Measurements from ENCODE around the gene ANO3. TPM values are rescaled to one million over a fixed set of nuclear protein-coding genes. Genes with fewer than 3 reads are reported as not detected.

The ANO3 gene
- polyA plus RNA-seq, 1 experiment: 0.02 TPM

- no peak for TF ChIP-seq CTCF (IDR thresholded peaks at IDR 0.05; ENCODE audit: low read depth, low read length)
Observed at GRCh38 chr11:26330262-26330661, 1.7 kb upstream of the ANO3 start.

GRCh38 chr11:26332572-26332915 lies 614 bp downstream of the ANO3 start:
- Histone ChIP-seq H3K27ac (ENCODE audit: low read depth, low read length) (no peak overlapping the region), H3K27me3 (ENCODE audit: control insufficient read depth, insufficient read depth, low read length) (no peaks in the 10 kb centered on the region), H3K4me3 (ENCODE audit: low read depth, low read length) (no peak overlapping the region), H3K9me3 (ENCODE audit: control insufficient read depth, insufficient read depth, low read length) (no peaks in the 10 kb centered on the region)
- no peak for TF ChIP-seq CTCF (IDR thresholded peaks at IDR 0.05; ENCODE audit: low read depth, low read length)
- ChIA-PET CTCF (interaction anchor here (0.6 to 1.5 kb wide), 3 partner anchors 59 to 948 kb away, joined by 3 read pairs; no protein-coding TSS in a partner anchor), POLR2A (no interaction called here)
- DNase-seq (ENCODE audit: low read depth, low spot score): no peak

More at GRCh38 chr11:26330262-26330661, 1.7 kb upstream of the ANO3 start:
- ChIA-PET POLR2A (no interaction called here), CTCF (interaction anchor here (1.3 to 1.8 kb wide), 3 partner anchors 9 to 829 kb away, joined by 3 to 7 read pairs (median 5); no protein-coding TSS in a partner anchor)
- no peak for DNase-seq (ENCODE audit: low read depth, low spot score)
- Histone ChIP-seq H3K4me3 (ENCODE audit: low read depth, low read length) (no peak overlapping the region), H3K27me3 (ENCODE audit: control insufficient read depth, insufficient read depth, low read length) (no peaks in the 10 kb centered on the region), H3K9me3 (ENCODE audit: control insufficient read depth, insufficient read depth, low read length) (no peaks in the 10 kb centered on the region), H3K27ac (ENCODE audit: low read depth, low read length) (no peak overlapping the region)

GRCh38 chr11:26333906-26334305 lies 2.0 kb downstream of the ANO3 start:
- Histone ChIP-seq H3K4me3 (ENCODE audit: low read depth, low read length) (no peak overlapping the region), H3K27ac (ENCODE audit: low read depth, low read length) (no peak overlapping the region), H3K27me3 (ENCODE audit: control insufficient read depth, insufficient read depth, low read length) (no peaks in the 10 kb centered on the region), H3K9me3 (ENCODE audit: control insufficient read depth, insufficient read depth, low read length) (no peaks in the 10 kb centered on the region)
- TF ChIP-seq CTCF (IDR thresholded peaks at IDR 0.05; ENCODE audit: low read depth, low read length): no peak
- ChIA-PET CTCF (no interaction called here), POLR2A (no interaction called here)
- DNase-seq (ENCODE audit: low read depth, low spot score): no peak

- Histone ChIP-seq H3K4me3 (ENCODE audit: low read depth, low read length) (no peak overlapping the region), H3K9me3 (ENCODE audit: control insufficient read depth, insufficient read depth, low read length) (no peaks in the 10 kb centered on the region), H3K27me3 (ENCODE audit: control insufficient read depth, insufficient read depth, low read length) (no peaks in the 10 kb centered on the region), H3K27ac (ENCODE audit: low read depth, low read length) (no peak overlapping the region)
- ChIA-PET POLR2A (no interaction called here), CTCF (no interaction called here)
- no peak for DNase-seq (ENCODE audit: low read depth, low spot score)
- no peak for TF ChIP-seq CTCF (IDR thresholded peaks at IDR 0.05; ENCODE audit: low read depth, low read length)
Observed at GRCh38 chr11:26335903-26336302, 4.0 kb downstream of the ANO3 start.

GRCh38 chr11:26344647-26345046 lies 12.7 kb downstream of the ANO3 start:
- ChIA-PET POLR2A (no interaction called here), CTCF (no interaction called here)
- no peak for DNase-seq (ENCODE audit: low read depth, low spot score)
- Histone ChIP-seq H3K27me3 (ENCODE audit: control insufficient read depth, insufficient read depth, low read length) (no peaks in the 10 kb centered on the region), H3K4me3 (ENCODE audit: low read depth, low read length) (no peak overlapping the region), H3K27ac (ENCODE audit: low read depth, low read length) (no peak overlapping the region), H3K9me3 (ENCODE audit: control insufficient read depth, insufficient read depth, low read length) (no peaks in the 10 kb centered on the region)
- no peak for TF ChIP-seq CTCF (IDR thresholded peaks at IDR 0.05; ENCODE audit: low read depth, low read length)

All from AG04450 (cell line).